ENCODE data around the gene LSM4.

LSM4 gene

GRCh38 chr19:18306209-18306887 lies 16.5 kb downstream of the LSM4 start:
- TF ChIP-seq, protein P1, sequence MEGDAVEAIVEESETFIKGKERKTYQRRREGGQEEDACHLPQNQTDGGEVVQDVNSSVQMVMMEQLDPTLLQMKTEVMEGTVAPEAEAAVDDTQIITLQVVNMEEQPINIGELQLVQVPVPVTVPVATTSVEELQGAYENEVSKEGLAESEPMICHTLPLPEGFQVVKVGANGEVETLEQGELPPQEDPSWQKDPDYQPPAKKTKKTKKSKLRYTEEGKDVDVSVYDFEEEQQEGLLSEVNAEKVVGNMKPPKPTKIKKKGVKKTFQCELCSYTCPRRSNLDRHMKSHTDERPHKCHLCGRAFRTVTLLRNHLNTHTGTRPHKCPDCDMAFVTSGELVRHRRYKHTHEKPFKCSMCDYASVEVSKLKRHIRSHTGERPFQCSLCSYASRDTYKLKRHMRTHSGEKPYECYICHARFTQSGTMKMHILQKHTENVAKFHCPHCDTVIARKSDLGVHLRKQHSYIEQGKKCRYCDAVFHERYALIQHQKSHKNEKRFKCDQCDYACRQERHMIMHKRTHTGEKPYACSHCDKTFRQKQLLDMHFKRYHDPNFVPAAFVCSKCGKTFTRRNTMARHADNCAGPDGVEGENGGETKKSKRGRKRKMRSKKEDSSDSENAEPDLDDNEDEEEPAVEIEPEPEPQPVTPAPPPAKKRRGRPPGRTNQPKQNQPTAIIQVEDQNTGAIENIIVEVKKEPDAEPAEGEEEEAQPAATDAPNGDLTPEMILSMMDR (conservative IDR thresholded peaks at IDR 0.05; ENCODE audit: low read depth, low read length): no peak
- no peak for DNase-seq (ENCODE audit: low read depth)
- no peak overlapping the region for H3K4me3 ChIP-seq (ENCODE audit: low read length)

GRCh38 chr19:18304458-18305310 lies 18.2 kb downstream of the LSM4 start:
- peak overlapping the region; percentile 13 for H3K4me3 ChIP-seq (ENCODE audit: low read length)
- TF ChIP-seq, protein P1 (conservative IDR thresholded peaks at IDR 0.05; ENCODE audit: low read depth, low read length): peak; percentile 18
- peak; percentile 82 for DNase-seq (ENCODE audit: low read depth)

- no peak for DNase-seq (ENCODE audit: low read depth)
- H3K4me3 ChIP-seq (ENCODE audit: low read length): no peak overlapping the region
- TF ChIP-seq, protein P1 (conservative IDR thresholded peaks at IDR 0.05; ENCODE audit: low read depth, low read length): no peak
Measured at GRCh38 chr19:18304208-18304457, 18.7 kb downstream of the LSM4 start.

DNA sequence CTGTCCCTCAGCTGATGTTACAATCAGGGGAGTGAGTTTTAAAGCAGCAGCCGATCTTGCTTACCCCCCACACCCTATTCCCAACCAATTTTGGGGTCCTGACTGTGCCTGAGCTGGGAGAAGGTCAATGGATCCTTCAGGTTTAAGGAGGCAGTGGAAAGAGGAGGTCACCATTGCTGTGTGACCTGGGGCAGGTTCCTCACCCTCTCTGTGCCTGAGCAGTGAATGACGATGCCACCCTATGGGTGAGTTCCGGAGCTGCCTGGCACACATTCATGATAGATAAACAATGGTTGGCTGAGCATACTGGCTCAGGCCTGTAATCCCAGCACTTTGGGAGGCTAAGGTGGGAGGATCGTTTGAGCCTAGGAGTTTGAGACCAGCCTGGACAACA lies 21.2 kb downstream of the LSM4 start:
- no peak overlapping the region for H3K4me3 ChIP-seq (ENCODE audit: low read length)
- TF ChIP-seq, protein P1 (conservative IDR thresholded peaks at IDR 0.05; ENCODE audit: low read depth, low read length): no peak
- DNase-seq (ENCODE audit: low read depth): no peak

- no peak for DNase-seq (ENCODE audit: low read depth)
- TF ChIP-seq, protein P1 (conservative IDR thresholded peaks at IDR 0.05; ENCODE audit: low read depth, low read length): no peak
- H3K4me3 ChIP-seq (ENCODE audit: low read length): no peak overlapping the region
Measured at GRCh38 chr19:18300930-18301717, 21.8 kb downstream of the LSM4 start.

- TF ChIP-seq, protein P1 (conservative IDR thresholded peaks at IDR 0.05; ENCODE audit: low read depth, low read length): no peak
- DNase-seq (ENCODE audit: low read depth): no peak
- no peak overlapping the region for H3K4me3 ChIP-seq (ENCODE audit: low read length)
Measured at GRCh38 chr19:18299654-18300053, 23.2 kb downstream of the LSM4 start.
